Mucosa of descending colon (tissue), 3 donors: ENCODE data around the gene S100A7. TPM values are rescaled to one million over a fixed set of nuclear protein-coding genes. Genes with fewer than 3 reads are reported as not detected.

Experiments used
- ATAC-seq: fragments of 200-7000 bp; cut with Tn5 transposase; one replicate; pipeline ENCODE4 v1.9.1; 2020; ENCODE audit warnings: mild to moderate bottlenecking, moderate library complexity
- DNase-seq, 3 donors: peaks; one replicate each; pipeline ENCODE4 v3.0.0-alpha.2; 2020
- H3K36me3 ChIP-seq: fragments of 200-600 bp; one replicate; pipeline ENCODE4 v1.8.0; 2021; ENCODE audit warnings: low read depth, mild to moderate bottlenecking
- H3K4me1 ChIP-seq: fragments of 200-600 bp; one replicate; pipeline ENCODE4 v1.8.0; 2021; ENCODE audit warnings: low read depth, mild to moderate bottlenecking
- H3K4me3 ChIP-seq: fragments of 200-600 bp; one replicate; pipeline ENCODE4 v1.8.0; 2021; ENCODE audit warnings: mild to moderate bottlenecking
- H3K9me3 ChIP-seq: fragments of 200-600 bp; one replicate; pipeline ENCODE4 v1.8.0; 2021; ENCODE audit warnings: mild to moderate bottlenecking
- CTCF ChIP-seq: fragments of 200-600 bp; IDR thresholded peaks from one replicate; pipeline ENCODE4 v1.8.0; 2022; ENCODE audit warnings: antibody characterized with exemption, mild to moderate bottlenecking
- intact Hi-C, 2 donors: fragments of 100-400 bp; cut with DNase I in 1 of 2; cut with micrococcal nuclease in 1 of 2; formaldehyde crosslinking; loops; one replicate each; pipeline versions ENCODE4 v1.11.0 to v1.11.1; 2022; cut with DNase I, micrococcal nuclease
- total RNA-seq, 3 donors: library from RNA; stranded (reverse); fragmentation: NEBNext Ultra II Directional in 2 of 3; extraction: Animal tissue kit (Norgen Biotek cat#: 25700) in 2 of 3; gene quantifications; one replicate each; pipeline versions ENCODE4 v1.2.1 to v1.2.4, GENCODE V29; 2021 to 2023
- donor health status: DM: no; HTN: no; CAD: no; lungs with moderate emphysema.
- donor health status: DM: no; HTN: no; CAD: no.
- donor health status: DM: no; HTN: yes; CAD: no.

Gene S100A7
- total RNA-seq, 3 donors from 2014 or later = not detected

- Histone ChIP-seq H3K4me1 (no peaks in the 10 kb centered on the region), H3K4me3 (no peak overlapping the region), H3K36me3 (no peaks in the 10 kb centered on the region), H3K9me3 (peaks cover 11% of the 10 kb centered on the region)
- intact Hi-C loops = no loop called here
- DNase-seq = no peak
- no peak for ATAC-seq
- no peak for TF ChIP-seq CTCF
These were observed 16.1 kb upstream of the S100A7 start for GRCh38 chr1:153476491-153477093.

GRCh38 chr1:153475282-153475681 is 14.8 kb upstream of the S100A7 start:
- no peaks in the 10 kb centered on the region for H3K4me1 ChIP-seq
- intact Hi-C loops = no loop called here
- no peaks in the 10 kb centered on the region for H3K36me3 ChIP-seq
- DNase-seq (no peak), ATAC-seq (no peak)
- no peak overlapping the region for H3K4me3 ChIP-seq
- peaks cover 15% of the 10 kb centered on the region for H3K9me3 ChIP-seq
- TF ChIP-seq CTCF = no peak

- no peaks in the 10 kb centered on the region for H3K4me1 ChIP-seq
- ATAC-seq (no peak), DNase-seq (no peak)
- no peaks in the 10 kb centered on the region for H3K36me3 ChIP-seq
- H3K9me3 ChIP-seq = peaks cover 15% of the 10 kb centered on the region
- intact Hi-C loops = no loop called here
- H3K4me3 ChIP-seq = no peak overlapping the region
- TF ChIP-seq CTCF = no peak
These were observed 13.9 kb upstream of the S100A7 start for GRCh38 chr1:153474347-153474746.

- TF ChIP-seq CTCF = no peak
- Histone ChIP-seq H3K9me3 (peaks cover 15% of the 10 kb centered on the region), H3K4me3 (no peak overlapping the region), H3K4me1 (peaks cover 3% of the 10 kb centered on the region), H3K36me3 (no peaks in the 10 kb centered on the region)
- no peak for ATAC-seq
- DNase-seq = no peak
- intact Hi-C loops = no loop called here
These were observed 10.3 kb upstream of the S100A7 start for GRCh38 chr1:153470707-153471106.

- H3K9me3 ChIP-seq = peaks cover 7% of the 10 kb centered on the region
- H3K36me3 ChIP-seq = no peaks in the 10 kb centered on the region
- peaks cover 3% of the 10 kb centered on the region for H3K4me1 ChIP-seq
- intact Hi-C loops = no loop called here
- no peak for DNase-seq
- H3K4me3 ChIP-seq = no peak overlapping the region
- no peak for TF ChIP-seq CTCF
- ATAC-seq = no peak
These were observed 6.5 kb upstream of the S100A7 start for GRCh38 chr1:153466908-153467307.
